ENCODE results near the gene RAX2. TPM values are rescaled to one million over a fixed set of nuclear protein-coding genes. Genes with fewer than 3 reads are reported as not detected.

Gene RAX2
- total RNA-seq, 1 donor from 2014 or later, result not detected

- ATAC-seq (no peak), DNase-seq (ENCODE audit: low spot score) (no peak)
Measured at GRCh38 chr19:3733549-3734309, 38.3 kb downstream of the RAX2 start.

DNA sequence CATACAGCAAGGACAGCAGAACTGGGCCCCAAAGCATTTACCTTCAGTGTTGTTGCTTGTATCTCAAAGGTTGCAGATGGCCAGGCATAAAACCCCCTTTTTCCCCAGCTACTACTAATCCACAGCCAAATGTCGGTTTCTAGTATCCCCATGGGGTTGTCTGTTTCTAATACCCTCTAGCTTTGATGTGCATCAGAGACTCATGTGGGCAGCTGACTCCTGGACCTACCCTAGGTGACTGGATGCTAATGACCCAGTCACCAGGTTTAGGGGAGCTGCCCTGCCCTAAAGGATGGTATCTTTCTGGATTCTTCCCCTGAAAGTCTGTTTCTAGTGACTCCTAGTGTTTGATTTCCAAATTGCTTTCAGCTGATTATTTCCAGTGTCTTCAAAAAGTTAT lies 39.9 kb downstream of the RAX2 start:
- DNase-seq (ENCODE audit: low spot score), result no peak
- no peak for ATAC-seq

GRCh38 chr19:3730457-3730958 lies 41.5 kb downstream of the RAX2 start:
- DNase-seq (ENCODE audit: low spot score), result no peak
- no peak for ATAC-seq

DNA sequence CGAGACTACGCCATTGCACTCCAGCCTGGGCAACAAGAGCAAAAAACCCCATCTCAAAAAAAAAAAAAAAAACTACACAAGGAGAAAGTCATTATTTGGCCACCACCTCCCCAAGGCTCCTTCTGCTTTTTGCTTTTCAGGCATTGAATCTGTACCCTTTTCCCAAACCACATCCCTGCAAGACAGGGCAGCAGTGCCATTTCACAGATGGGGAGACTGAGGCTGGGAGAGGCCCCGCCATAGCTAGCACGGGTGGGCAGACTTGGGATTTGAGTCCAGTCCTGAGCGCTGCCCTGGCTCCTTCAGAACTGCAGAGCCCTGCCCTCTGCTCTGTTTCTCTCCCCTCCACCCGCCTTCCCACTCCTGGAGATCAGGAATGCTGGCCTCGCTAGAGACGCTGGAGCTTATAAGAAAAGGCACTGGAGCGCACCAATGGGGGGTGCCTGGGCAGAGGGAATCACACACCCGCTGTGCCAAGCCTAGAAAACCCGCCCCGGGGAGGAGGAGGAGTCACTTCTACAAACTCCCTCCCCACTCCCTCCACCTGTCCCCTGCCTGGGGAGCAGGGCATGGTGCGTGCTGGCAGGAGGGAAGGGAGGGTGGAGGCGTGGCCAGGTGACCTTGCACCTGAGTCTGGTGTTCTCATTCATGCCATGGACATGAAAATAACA lies 46.3 kb downstream of the RAX2 start:
- DNase-seq (ENCODE audit: low spot score), result no peak
- ATAC-seq, result peak; percentile 35

- ATAC-seq (no peak), DNase-seq (ENCODE audit: low spot score) (no peak)
Measured at GRCh38 chr19:3725121-3725520, 46.9 kb downstream of the RAX2 start.

DNA sequence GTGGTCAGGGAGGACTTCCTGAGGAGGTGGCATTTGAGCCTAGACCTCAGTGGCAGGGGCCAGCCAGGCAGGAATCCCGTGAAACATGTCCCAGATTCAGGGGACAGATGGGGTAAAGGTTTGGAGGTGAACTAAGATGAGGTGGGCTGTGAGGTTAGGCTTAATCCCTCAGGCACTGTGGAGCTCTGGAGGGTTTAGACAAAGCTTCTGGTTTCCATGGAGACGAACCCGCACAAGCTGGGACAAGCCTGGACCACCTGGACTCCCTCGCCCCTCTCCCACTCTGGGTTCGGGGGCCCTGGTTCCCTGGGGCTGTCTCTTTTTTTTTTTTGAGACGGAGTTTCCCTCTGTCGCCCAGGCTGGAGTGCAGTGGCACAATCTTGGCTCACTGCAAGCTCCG lies 48.1 kb downstream of the RAX2 start:
- DNase-seq (ENCODE audit: low spot score) (no peak), ATAC-seq (no peak)

DNA sequence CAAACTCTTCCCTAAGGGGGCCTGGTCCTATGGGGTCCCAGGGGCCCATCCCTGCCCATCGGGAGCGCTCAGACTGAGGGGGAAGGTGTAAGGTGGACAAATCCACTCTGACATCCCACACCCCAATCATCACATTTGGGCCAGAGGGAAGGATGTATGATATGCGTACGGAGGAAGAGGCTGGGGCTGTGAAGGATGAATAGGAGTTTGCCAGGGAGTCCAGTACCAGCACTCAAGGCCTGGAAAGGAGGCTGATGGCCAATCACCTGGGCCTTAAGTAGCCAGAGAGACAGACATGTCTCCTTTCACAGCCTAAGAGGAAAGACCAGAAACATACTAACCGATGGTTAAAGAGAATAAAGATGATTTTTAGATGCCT lies 48.9 kb downstream of the RAX2 start:
- no peak for ATAC-seq

GRCh38 chr19:3722443-3723109 lies 49.5 kb downstream of the RAX2 start:
- no peak for ATAC-seq
- DNase-seq (ENCODE audit: low spot score), result no peak

More for the DNA sequence above, 48.9 kb downstream of the RAX2 start:
- DNase-seq (ENCODE audit: low spot score), result no peak

DNA sequence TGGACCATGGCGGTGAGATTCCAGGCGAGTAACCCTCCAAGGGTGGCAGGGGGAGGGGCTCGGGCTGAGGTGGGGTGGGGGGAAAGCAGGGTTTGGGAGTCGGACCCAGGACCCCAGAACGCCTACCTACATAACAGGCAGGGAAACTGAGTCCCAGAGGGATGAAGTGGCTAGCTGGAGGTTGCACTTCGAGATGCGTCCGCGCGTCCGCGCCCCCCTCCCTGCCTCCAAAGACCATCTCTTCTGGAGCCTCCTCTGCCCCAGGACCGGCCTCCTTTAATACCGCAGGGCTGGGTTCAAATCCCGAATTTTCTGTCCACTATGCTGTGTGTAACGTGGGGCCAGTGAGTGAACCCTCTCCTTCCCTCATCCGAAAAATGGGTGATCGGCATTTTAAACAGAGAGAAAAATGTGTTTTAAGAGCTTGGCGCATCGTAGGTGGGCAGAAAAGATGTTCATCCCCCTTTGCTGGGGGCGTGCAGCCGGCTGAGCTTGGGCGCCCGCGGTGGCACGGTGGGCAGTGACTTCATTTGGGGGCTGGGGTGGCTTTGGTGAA lies 50.1 kb downstream of the RAX2 start:
- DNase-seq (ENCODE audit: low spot score) (no peak), ATAC-seq (no peak)

DNA sequence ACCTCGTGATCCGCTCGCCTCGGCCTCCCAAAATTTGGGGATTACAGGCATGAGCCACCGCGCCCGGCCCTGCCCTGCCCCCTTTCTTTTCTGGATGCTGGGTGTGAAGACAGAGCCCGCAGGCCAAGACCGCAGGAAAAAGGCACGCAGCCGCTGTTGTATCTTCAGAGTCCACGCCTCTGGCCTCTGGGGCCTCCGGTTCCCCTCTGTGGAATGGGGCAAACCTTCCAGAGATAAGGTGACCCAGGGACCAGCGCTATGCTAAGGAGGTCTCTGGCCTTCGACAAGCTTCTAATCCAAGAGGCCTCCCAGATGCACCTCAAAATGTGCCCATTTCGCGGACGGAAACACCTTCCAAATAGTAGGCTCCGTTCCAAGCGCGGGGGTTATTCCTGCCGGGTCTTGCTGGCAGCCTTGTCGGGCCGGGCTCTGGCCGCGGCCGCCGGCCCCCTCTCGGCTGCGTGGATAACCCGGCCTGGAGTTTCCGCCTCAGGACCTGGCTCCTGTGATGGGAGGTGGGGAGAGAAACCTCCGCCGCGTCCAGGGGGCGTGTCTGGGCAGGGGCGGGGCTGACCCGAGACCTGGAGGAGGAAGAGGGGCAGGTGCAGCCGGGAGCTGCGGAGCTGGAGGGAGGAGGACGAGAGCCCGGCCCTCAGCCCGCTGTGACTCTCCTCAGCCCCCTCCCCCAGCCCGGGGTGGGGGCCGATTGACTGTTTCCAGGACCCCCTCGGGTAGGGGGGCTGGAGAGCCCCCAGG lies 50.7 kb downstream of the RAX2 start:
- DNase-seq (ENCODE audit: low spot score), result peak; percentile 81
- peak; percentile 86 for ATAC-seq

DNA sequence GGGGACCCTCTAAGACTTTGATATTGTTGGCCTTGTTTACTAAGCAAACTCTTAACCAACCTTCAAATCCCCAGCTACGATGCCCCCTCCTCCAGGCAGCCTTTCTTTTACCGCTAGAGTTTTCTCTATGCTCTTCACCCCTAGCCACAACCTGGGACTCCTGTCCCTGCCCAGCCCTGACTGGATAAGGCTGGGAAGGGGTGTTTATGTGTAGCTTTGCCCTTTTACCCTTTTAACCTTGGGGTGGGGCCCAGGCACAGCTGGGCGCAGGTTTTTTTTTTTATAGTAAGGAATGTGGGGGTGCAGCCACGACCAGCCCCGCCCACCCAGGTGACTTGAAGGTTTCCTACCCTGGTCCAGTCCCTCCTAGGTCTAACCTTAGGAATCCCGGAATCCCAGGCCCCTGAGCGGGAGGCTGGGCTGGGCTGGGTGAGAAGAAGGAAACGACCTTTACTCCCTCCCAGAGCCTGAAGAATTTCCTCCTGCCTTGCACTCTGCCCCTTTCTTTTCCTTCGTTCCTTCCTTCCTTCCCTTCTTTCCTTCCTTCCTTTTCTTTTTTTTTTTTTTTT lies 51.6 kb downstream of the RAX2 start:
- no peak for DNase-seq (ENCODE audit: low spot score)
- ATAC-seq, result no peak

GRCh38 chr19:3719868-3720267 lies 52.2 kb downstream of the RAX2 start:
- DNase-seq (ENCODE audit: low spot score) (no peak), ATAC-seq (no peak)

Other genes with a start within 250 kb of the RAX2 start
- 1.9 TPM for gene TEKTIP1, start 233.1 kb downstream of the RAX2 start, total RNA-seq
- gene MFSD12, start 214.6 kb downstream of the RAX2 start, total RNA-seq, result 33.9 TPM
- gene HMG20B, start 199.3 kb downstream of the RAX2 start, total RNA-seq, result 44.2 TPM
- 0.75 TPM for gene GIPC3, start 186.8 kb downstream of the RAX2 start, total RNA-seq
- gene TBXA2R, start 165.4 kb downstream of the RAX2 start, total RNA-seq, result 4.4 TPM
- 12.5 TPM for gene CACTIN, start 145.4 kb downstream of the RAX2 start, total RNA-seq
- gene PIP5K1C, start 71.8 kb downstream of the RAX2 start, total RNA-seq, result 7.5 TPM
- 28.8 TPM for gene TJP3, start 63.8 kb downstream of the RAX2 start, total RNA-seq
- gene APBA3, start 10.5 kb downstream of the RAX2 start, total RNA-seq, result 18.6 TPM
- 56.0 TPM for gene MRPL54, start 9.5 kb downstream of the RAX2 start, total RNA-seq
- 0.48 TPM for gene MATK, start 14.2 kb upstream of the RAX2 start, total RNA-seq
- not detected for gene ZFR2, start 96.8 kb upstream of the RAX2 start, total RNA-seq
- gene ATCAY, start 108.5 kb upstream of the RAX2 start, total RNA-seq, result not detected
- gene NMRK2, start 160.8 kb upstream of the RAX2 start, total RNA-seq, result not detected
- 20.4 TPM for gene DAPK3, start 198.9 kb upstream of the RAX2 start, total RNA-seq
- gene EEF2, start 213.2 kb upstream of the RAX2 start, total RNA-seq, result 1,272 TPM
- 13.6 TPM for gene PIAS4, start 235.5 kb upstream of the RAX2 start, total RNA-seq

Measured in left lobe of liver (tissue), 2 donors.